DND-41 (cell line): ENCODE data around the gene WBP1L.

ENCODE experiments used
- ATAC-seq: fragments of 200-7000 bp; cut with Tn5 transposase; 3 replicates; pipeline ENCODE4 v1.9.1; 2021; ENCODE audit warnings: low read depth; ENCODE audit not compliant: insufficient read depth
- DNase-seq: peaks from one replicate; pipeline ENCODE4 v3.0.0-alpha.2; 2020
- H2AFZ ChIP-seq: 2 replicates; pipeline ENCODE4 v1.6.0; 2012; ENCODE audit warnings: low read depth, low read length
- H3K27ac ChIP-seq: 2 replicates; pipeline ENCODE4 v1.5.1; 2012; ENCODE audit warnings: low read length, inconsistent platforms
- H3K27me3 ChIP-seq: fragments of 200-600 bp; sonication (generic); 2 replicates; pipeline ENCODE4 v1.6.0; 2012; ENCODE audit warnings: low read length, mild to moderate bottlenecking, inconsistent platforms; ENCODE audit not compliant: insufficient read depth, poor library complexity
- H3K36me3 ChIP-seq: 2 replicates; pipeline ENCODE4 v1.5.1; 2012; ENCODE audit warnings: low read length, inconsistent platforms; ENCODE audit not compliant: insufficient read depth
- H3K4me1 ChIP-seq: 2 replicates; pipeline ENCODE4 v1.5.1; 2012; ENCODE audit warnings: mild to moderate bottlenecking, low read length; ENCODE audit not compliant: insufficient read depth
- H3K4me2 ChIP-seq: 2 replicates; pipeline ENCODE4 v1.6.0; 2012; ENCODE audit warnings: mild to moderate bottlenecking, moderate library complexity, low read length, inconsistent platforms; ENCODE audit not compliant: insufficient read depth
- H3K4me3 ChIP-seq, 2 experiments: fragments of 200-600 bp in 1 of 2; shearing (Covaris generic) in 1 of 2; 2 replicates each; pipeline ENCODE4 v1.5.1; 2012 to 2016; ENCODE audit warnings: inconsistent platforms in 2 of 2, low read length in 2 of 2, mild to moderate bottlenecking in 2 of 2, low read depth in 1 of 2, moderate library complexity in 1 of 2
- H3K79me2 ChIP-seq: 2 replicates; pipeline ENCODE4 v1.6.0; 2012; ENCODE audit warnings: low read length, inconsistent platforms; ENCODE audit not compliant: insufficient read depth
- H3K9ac ChIP-seq: 2 replicates; pipeline ENCODE4 v1.6.0; 2012; ENCODE audit warnings: low read depth, mild to moderate bottlenecking, inconsistent platforms, low read length, moderate library complexity
- H3K9me3 ChIP-seq: 2 replicates; pipeline ENCODE4 v1.5.1; 2012; ENCODE audit warnings: low read length, moderate library complexity, mild to moderate bottlenecking, inconsistent platforms; ENCODE audit not compliant: insufficient read depth, severe bottlenecking
- H4K20me1 ChIP-seq: 2 replicates; pipeline ENCODE4 v1.6.0; 2012; ENCODE audit warnings: low read length; ENCODE audit not compliant: insufficient read depth
- CTCF ChIP-seq: IDR thresholded peaks from 2 replicates; pipeline ENCODE4 v1.5.1; 2012; ENCODE audit warnings: borderline replicate concordance, low read length, moderate library complexity, mild to moderate bottlenecking; ENCODE audit not compliant: poor library complexity, severe bottlenecking; ENCODE audit errors: extremely low read depth
- EZH2 ChIP-seq: IDR thresholded peaks from 3 replicates; pipeline ENCODE4 v1.6.1; 2012; ENCODE audit warnings: borderline replicate concordance, low read depth, mild to moderate bottlenecking, moderate library complexity, low read length, inconsistent platforms; ENCODE audit not compliant: severe bottlenecking

The WBP1L gene

DNA sequence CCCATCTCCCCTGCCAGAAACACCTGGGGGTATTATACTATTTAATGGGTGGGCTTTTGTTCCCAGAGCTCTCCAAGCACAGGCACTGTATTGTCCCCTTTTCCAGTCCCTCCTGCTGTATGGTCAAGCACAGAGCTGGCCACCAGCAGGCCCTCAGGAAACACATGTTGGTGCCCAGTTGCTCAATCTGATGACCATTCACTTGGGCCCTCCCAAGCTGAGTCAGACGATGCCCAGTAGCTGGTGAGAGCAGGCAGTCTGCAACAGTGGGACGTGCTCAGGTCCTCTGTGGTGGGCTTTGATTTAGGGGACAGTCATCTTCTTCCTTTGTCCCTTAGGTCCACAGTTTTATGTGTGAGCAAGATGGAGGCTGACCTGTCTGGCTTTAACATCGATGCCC is 17.5 kb upstream of the WBP1L start:
- TF ChIP-seq EZH2 (no peak), CTCF (no peak)
- Histone ChIP-seq H3K4me2 (no peak overlapping the region), H3K79me2 (peaks cover 30% of the 10 kb centered on the region), H3K4me1 (no peaks in the 10 kb centered on the region), H3K9me3 (no peaks in the 10 kb centered on the region), H3K9ac (no peak overlapping the region), H3K27me3 (no peaks in the 10 kb centered on the region), H3K36me3 (peaks cover 50% of the 10 kb centered on the region), H3K27ac (no peak overlapping the region), H2AFZ (no peak overlapping the region), H4K20me1 (peaks cover 8% of the 10 kb centered on the region; the same call in 1 of the 2 replicates), H3K4me3 (no peak overlapping the region)
- ATAC-seq (no peak), DNase-seq (no peak)

GRCh38 chr10:102727037-102727818 is 16.5 kb upstream of the WBP1L start:
- no peak overlapping the region for H3K9ac ChIP-seq
- no peak overlapping the region for H3K4me2 ChIP-seq
- no peak overlapping the region for H3K27ac ChIP-seq

DNA sequence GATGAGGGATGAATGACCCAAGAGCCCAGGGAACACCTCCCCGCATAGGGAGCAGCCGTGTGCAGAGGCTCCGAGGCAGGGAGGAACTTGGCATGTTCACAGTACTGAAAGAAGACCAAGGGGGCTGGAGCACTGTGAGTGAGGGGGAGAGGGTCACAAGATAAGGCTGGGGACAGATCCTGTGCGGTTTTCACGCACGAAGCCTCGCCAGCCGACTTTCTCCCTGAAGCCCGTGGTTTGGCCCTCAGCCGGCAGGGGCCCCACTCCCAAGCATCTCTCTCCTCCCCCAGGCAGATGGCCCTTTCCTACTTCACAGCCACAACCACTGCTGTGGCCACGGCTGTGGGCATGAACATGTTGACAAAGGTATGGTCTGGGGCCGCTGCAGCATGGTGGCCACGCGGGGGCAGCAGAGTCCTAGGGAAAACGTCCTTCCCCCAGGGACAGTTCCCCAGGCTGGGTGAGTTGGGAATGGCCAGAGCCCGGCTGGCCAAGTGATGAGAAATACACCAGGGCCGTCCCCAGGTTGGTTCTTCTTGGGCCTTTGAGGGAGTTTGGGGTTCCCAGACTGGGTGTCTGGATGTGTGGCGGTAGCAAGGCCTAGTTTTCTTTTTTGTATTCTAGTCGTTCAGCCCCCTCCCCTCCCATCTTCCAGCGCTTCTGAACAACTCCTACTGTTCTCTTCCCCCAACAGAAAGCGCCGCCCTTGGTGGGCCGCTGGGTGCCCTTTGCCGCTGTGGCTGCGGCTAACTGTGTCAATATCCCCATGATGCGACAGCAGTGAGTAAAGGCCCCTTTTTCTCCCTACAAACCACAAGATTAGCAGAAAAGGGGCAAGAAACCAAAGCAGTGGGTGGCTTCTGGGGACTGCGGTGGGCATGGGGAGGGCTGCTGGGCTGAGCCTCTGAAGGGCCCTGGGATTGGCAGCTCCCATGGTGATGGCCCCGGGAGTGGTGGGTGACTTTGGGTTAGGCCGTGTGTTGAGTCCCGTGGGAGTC is 14.4 kb upstream of the WBP1L start:
- Histone ChIP-seq H3K27me3 (no peaks in the 10 kb centered on the region), H3K79me2 (peaks cover 4% of the 10 kb centered on the region; the same call in 1 of the 2 replicates), H3K27ac (no peak overlapping the region), H3K36me3 (peaks cover 70% of the 10 kb centered on the region), H3K4me2 (no peak overlapping the region), H4K20me1 (peaks cover 5% of the 10 kb centered on the region; the same call in 1 of the 2 replicates), H3K4me1 (no peaks in the 10 kb centered on the region), H3K4me3 (no peak overlapping the region), H3K9me3 (no peaks in the 10 kb centered on the region), H2AFZ (no peak overlapping the region), H3K9ac (no peak overlapping the region)
- TF ChIP-seq EZH2: no peak
- TF ChIP-seq CTCF: peak; percentile 58
- peak; percentile 28 for DNase-seq
- peak; percentile 48; the same call in 1 of the 3 replicates for ATAC-seq

More at GRCh38 chr10:102727037-102727818, 16.5 kb upstream of the WBP1L start:
- DNase-seq: no peak
- H3K4me1 ChIP-seq: no peaks in the 10 kb centered on the region
- H3K4me3 ChIP-seq: no peak overlapping the region
- peaks cover 8% of the 10 kb centered on the region; the same call in 1 of the 2 replicates for H4K20me1 ChIP-seq
- ATAC-seq: no peak
- peaks cover 59% of the 10 kb centered on the region for H3K36me3 ChIP-seq
- TF ChIP-seq EZH2 (no peak), CTCF (no peak)
- H3K79me2 ChIP-seq: peaks cover 23% of the 10 kb centered on the region
- no peaks in the 10 kb centered on the region for H3K27me3 ChIP-seq
- H3K9me3 ChIP-seq: no peaks in the 10 kb centered on the region
- H2AFZ ChIP-seq: no peak overlapping the region
